AG04449 (cell line): ENCODE measurements around the gene CRY2.

Source experiments
- CTCF ChIA-PET: fragments of 350-600 bp; formaldehyde crosslinking; extraction: SDS; loops from one replicate; lab custom pipeline; 2021; ENCODE audit warnings: antibody characterized with exemption; lab: Yijun Ruan, JAX
- POLR2A ChIA-PET: fragments of 400-600, 350-600 bp; formaldehyde crosslinking; extraction: SDS; loops from one replicate; lab custom pipeline; 2020; ENCODE audit warnings: antibody characterized with exemption, inconsistent platforms; lab: Yijun Ruan, JAX
- DNase-seq: peaks from one replicate; pipeline ENCODE4 v3.0.0-alpha.2; 2010; ENCODE audit warnings: low read depth, low spot score
- H3K4me3 ChIP-seq: 2 replicates; pipeline ENCODE4 v1.5.1; 2011; ENCODE audit warnings: low read depth, mild to moderate bottlenecking, control low read depth, low read length
- TF ChIP-seq, protein P1 (sequence below): IDR thresholded peaks from one replicate; pipeline ENCODE4 v1.5.1; 2011; ENCODE audit warnings: mild to moderate bottlenecking, moderate library complexity, low read length, control low read depth, inconsistent platforms; ENCODE audit not compliant: insufficient read depth; ENCODE audit errors: missing control alignments

Gene CRY2

GRCh38 chr11:45872651-45873356, 25.5 kb downstream of the CRY2 start:
- DNase-seq = peak; percentile 72
- no peak overlapping the region for H3K4me3 ChIP-seq
- ChIA-PET POLR2A (interaction anchor here (1.0 to 1.1 kb wide), 2 partner anchors 13 to 45 kb away, joined by 3 to 5 read pairs; partner anchors contain the start of gene PEX16), CTCF (interaction anchor here (0.6 to 6.4 kb wide), 29 partner anchors 8 to 496 kb away, joined by 3 to 133 read pairs (median 5); partner anchors contain the start of genes CRY2 and PEX16)
- TF ChIP-seq, protein P1, sequence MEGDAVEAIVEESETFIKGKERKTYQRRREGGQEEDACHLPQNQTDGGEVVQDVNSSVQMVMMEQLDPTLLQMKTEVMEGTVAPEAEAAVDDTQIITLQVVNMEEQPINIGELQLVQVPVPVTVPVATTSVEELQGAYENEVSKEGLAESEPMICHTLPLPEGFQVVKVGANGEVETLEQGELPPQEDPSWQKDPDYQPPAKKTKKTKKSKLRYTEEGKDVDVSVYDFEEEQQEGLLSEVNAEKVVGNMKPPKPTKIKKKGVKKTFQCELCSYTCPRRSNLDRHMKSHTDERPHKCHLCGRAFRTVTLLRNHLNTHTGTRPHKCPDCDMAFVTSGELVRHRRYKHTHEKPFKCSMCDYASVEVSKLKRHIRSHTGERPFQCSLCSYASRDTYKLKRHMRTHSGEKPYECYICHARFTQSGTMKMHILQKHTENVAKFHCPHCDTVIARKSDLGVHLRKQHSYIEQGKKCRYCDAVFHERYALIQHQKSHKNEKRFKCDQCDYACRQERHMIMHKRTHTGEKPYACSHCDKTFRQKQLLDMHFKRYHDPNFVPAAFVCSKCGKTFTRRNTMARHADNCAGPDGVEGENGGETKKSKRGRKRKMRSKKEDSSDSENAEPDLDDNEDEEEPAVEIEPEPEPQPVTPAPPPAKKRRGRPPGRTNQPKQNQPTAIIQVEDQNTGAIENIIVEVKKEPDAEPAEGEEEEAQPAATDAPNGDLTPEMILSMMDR = peak; percentile 87

- TF ChIP-seq, protein P1 = no peak
- ChIA-PET POLR2A (no interaction called here), CTCF (interaction anchor here (1.0 to 6.4 kb wide), 4 partner anchors 11 to 129 kb away, joined by 3 to 133 read pairs (median 6); no protein-coding TSS in a partner anchor)
- no peak for DNase-seq
- no peak overlapping the region for H3K4me3 ChIP-seq
Measured at GRCh38 chr11:45876401-45876800, 29.1 kb downstream of the CRY2 start.

DNA sequence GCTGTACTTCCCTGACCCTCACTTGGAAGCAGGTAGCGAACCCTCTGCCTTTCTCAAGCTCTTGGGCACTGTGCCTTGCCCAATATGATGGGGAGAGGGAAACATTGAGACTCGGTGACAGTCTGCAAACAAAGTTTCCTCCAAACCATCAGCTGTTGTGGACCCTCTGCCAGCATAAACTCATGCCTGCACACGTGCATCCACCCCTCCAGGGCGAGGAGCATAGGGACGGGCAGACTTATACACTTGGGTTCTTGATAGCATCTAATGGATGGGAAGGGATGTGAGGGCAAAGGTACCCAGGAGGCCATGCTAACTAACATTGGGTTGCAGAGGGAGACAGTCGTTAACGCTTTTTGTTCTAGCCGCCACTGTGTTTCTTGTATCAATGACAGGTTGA, 29.9 kb downstream of the CRY2 start:
- TF ChIP-seq, protein P1 = no peak
- POLR2A ChIA-PET = no interaction called here
- no peak for DNase-seq
- no peak overlapping the region for H3K4me3 ChIP-seq
- CTCF ChIA-PET = interaction anchor here (1.2 to 2.5 kb wide), 3 partner anchors 14 to 130 kb away, joined by 4 to 8 read pairs (median 7); no protein-coding TSS in a partner anchor

DNA sequence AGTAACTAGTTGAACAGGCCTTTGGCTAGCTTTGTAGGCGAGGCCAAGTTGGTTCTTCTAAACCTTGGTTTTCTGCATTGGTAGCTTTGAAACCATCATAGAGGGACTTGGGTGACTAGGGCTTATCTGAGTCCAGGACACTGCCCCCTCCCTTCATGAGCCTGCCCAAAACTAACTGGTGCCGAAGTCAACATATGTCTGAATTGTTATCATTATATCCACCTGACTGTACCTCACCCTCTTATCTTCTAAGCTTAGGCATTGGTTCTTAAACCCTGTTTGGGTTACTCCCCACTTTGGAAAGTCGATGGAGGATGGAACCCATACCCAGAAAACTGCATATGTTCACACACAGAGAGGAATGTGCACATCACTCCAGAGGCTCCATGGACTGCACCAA, 30.6 kb downstream of the CRY2 start:
- H3K4me3 ChIP-seq = no peak overlapping the region
- no peak for DNase-seq
- TF ChIP-seq, protein P1 = no peak
- CTCF ChIA-PET = interaction anchor here (1.2 to 2.5 kb wide), 2 partner anchors 15 to 129 kb away, joined by 4 to 7 read pairs; no protein-coding TSS in a partner anchor
- POLR2A ChIA-PET = no interaction called here

DNA sequence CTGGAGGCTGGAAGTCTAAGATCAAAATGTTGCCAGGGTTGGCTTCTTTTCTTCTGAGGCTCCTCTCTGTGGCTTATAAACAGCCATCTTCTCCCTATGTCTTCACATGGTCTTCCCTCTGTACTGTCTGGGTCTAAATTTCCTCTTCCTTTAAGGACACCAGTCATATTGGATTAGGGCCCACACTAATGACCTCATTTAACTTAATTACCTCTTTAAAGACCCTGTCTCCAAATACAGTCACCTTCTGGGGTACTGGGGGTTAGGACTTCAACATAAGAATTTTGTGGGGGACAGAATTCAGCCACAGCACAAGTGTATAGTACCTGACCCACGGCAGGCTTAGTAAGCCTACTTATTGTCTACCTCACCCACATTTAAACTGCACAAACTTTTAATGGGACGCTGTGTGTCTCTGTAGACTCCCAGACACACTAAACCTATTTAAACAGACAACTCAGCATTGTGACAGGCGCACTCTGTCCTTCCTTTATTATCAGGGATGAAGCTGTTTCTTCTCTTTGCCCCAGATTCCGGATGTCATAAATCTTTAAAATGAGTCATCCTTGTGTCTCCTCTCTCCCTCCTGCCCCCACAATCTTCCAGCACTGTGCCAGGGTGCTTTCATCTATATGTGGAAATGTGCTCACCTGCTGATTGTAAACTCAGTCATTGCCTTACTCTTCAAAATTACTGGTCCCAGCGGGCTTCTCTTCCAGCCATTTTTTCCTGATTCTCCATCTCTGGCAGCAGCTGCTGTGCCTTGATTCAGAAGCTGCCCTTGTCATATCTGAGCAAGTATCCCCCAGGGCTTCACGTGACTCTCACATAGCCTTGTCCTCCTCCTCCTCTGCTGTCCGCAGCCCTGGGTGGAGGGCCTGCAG, 32.8 kb downstream of the CRY2 start:
- no peak overlapping the region for H3K4me3 ChIP-seq
- DNase-seq = no peak
- ChIA-PET POLR2A (no interaction called here), CTCF (interaction anchor here (0.7 to 2.5 kb wide), 5 partner anchors 8 to 45 kb away, joined by 3 to 7 read pairs (median 5); no protein-coding TSS in a partner anchor)
- TF ChIP-seq, protein P1 = no peak
